Subcutaneous abdominal adipose tissue (tissue), 5 donors: ENCODE measurements around the gene APP.

Source experiments
- H3K27ac ChIP-seq: one replicate; pipeline ENCODE4 v1.7.0; 2013; ENCODE audit warnings: low read depth, mild to moderate bottlenecking, inconsistent platforms, low read length, moderate library complexity
- H3K27me3 ChIP-seq, 5 donors: one replicate each; pipeline ENCODE4 v1.7.0; 2013; ENCODE audit warnings: low read length in 5 of 5, inconsistent platforms in 1 of 5; ENCODE audit not compliant: control insufficient read depth in 5 of 5, insufficient read depth in 4 of 5
- H3K36me3 ChIP-seq, 5 donors: one replicate each; pipeline ENCODE4 v1.7.0; 2013; ENCODE audit warnings: low read length in 5 of 5; ENCODE audit not compliant: control insufficient read depth in 5 of 5, insufficient read depth in 5 of 5
- H3K4me1 ChIP-seq, 5 donors: one replicate each; pipeline ENCODE4 v1.7.0; 2013; ENCODE audit warnings: low read length in 5 of 5, mild to moderate bottlenecking in 3 of 5, moderate library complexity in 1 of 5; ENCODE audit not compliant: control insufficient read depth in 5 of 5, insufficient read depth in 5 of 5
- H3K4me3 ChIP-seq, 5 donors: one replicate each; pipeline ENCODE4 v1.7.0; 2013; ENCODE audit warnings: low read length in 5 of 5, low read depth in 1 of 5
- H3K9ac ChIP-seq, 5 donors: one replicate each; pipeline ENCODE4 v1.7.0; 2013; ENCODE audit warnings: low read length in 5 of 5, mild to moderate bottlenecking in 4 of 5, moderate library complexity in 3 of 5
- H3K9me3 ChIP-seq, 5 donors: one replicate each; pipeline ENCODE4 v1.7.0; 2013; ENCODE audit warnings: low read length in 5 of 5; ENCODE audit not compliant: control insufficient read depth in 5 of 5
- donor health status: healthy.
- donor health status: healthy.
- donor health status: healthy.
- donor health status: healthy.
- donor health status: healthy.

APP gene

GRCh38 chr21:26170471-26171257 lies at the start of gene APP:
TSS of gene APP (minus strand) at chr21:26170770. CDS start at chr21:26170620, 150 bp downstream.
- H3K4me1 ChIP-seq: peaks cover 0 to 46% (median 29%) of the 10 kb centered on the region in 5 donors
- H3K27ac ChIP-seq: peak within 1 kb of the TSS; percentile 89
- no peaks in the 10 kb centered on the region for H3K9me3 ChIP-seq
- H3K36me3 ChIP-seq: no peaks in the 10 kb centered on the region
- no peaks in the 10 kb centered on the region for H3K27me3 ChIP-seq
- H3K4me3 ChIP-seq: peak within 1 kb of the TSS; percentile 93 to 95 (median 94)
- H3K9ac ChIP-seq: peak within 1 kb of the TSS; percentile 63 to 92 (median 81)

- H3K4me3 ChIP-seq: no peak overlapping the region
- H3K9ac ChIP-seq: no peak overlapping the region
- H3K27ac ChIP-seq: no peak overlapping the region
- no peaks in the 10 kb centered on the region for H3K27me3 ChIP-seq
- no peaks in the 10 kb centered on the region for H3K36me3 ChIP-seq
- H3K4me1 ChIP-seq: no peaks in the 10 kb centered on the region
- no peaks in the 10 kb centered on the region for H3K9me3 ChIP-seq
Measured at GRCh38 chr21:26212220-26212619, 41.6 kb upstream of the APP start.

- Histone ChIP-seq H3K4me1 (no peaks in the 10 kb centered on the region), H3K27me3 (no peaks in the 10 kb centered on the region)
Measured at GRCh38 chr21:26210614-26211013, 40.0 kb upstream of the APP start.

DNA sequence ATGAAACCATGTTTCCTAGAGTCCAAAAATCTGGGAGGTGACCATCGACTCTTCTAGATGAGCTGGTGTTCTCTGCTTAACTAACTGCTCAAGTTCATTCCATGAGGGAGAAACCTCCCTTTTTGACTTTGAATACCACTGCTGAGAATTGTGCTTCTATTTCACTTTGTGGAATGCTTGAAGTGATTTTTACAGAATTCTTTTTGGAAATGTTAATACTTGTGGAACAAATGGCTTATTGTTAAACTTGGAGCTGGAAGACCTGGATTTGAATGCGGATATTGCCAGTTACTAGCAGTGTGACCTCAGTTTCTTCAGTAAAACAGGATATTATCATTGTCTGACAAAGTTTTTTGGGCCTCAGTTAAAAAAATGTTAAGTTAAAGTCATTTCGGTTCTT lies 36.5 kb upstream of the APP start:
- Histone ChIP-seq H3K36me3 (no peaks in the 10 kb centered on the region), H3K9ac (no peak overlapping the region), H3K27ac (no peak overlapping the region), H3K27me3 (no peaks in the 10 kb centered on the region), H3K4me3 (no peak overlapping the region), H3K9me3 (no peaks in the 10 kb centered on the region), H3K4me1 (no peaks in the 10 kb centered on the region)

More at GRCh38 chr21:26210614-26211013, 40.0 kb upstream of the APP start:
- H3K27ac ChIP-seq: no peak overlapping the region
- no peak overlapping the region for H3K9ac ChIP-seq
- H3K9me3 ChIP-seq: no peaks in the 10 kb centered on the region
- H3K4me3 ChIP-seq: no peak overlapping the region
- H3K36me3 ChIP-seq: no peaks in the 10 kb centered on the region

GRCh38 chr21:26199456-26199855 lies 28.9 kb upstream of the APP start:
- Histone ChIP-seq H3K4me3 (no peak overlapping the region), H3K27me3 (no peaks in the 10 kb centered on the region), H3K9me3 (no peaks in the 10 kb centered on the region), H3K4me1 (peaks cover 0 to 4% (median 0%) of the 10 kb centered on the region in 5 donors), H3K27ac (no peak overlapping the region), H3K36me3 (no peaks in the 10 kb centered on the region), H3K9ac (no peak overlapping the region)

DNA sequence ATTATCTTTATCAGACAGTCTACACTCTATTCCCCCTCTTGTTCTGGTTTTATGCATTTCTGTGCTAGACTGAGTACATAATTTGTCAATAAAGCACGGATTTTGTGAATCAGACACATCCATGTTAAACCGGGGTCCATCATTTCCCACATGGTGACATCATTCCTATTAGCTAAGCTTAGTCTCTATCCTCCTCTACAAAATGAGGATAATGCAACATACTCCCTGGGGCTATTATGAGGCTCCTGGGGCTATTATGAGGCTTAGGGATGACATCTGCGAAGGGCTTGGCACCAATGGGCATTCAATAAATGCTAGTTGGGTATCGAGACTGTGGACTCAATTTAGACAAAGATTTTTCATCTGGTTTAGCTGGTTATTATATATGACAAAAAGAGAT lies 25.1 kb upstream of the APP start:
- Histone ChIP-seq H3K4me1 (peaks cover 0 to 4% (median 0%) of the 10 kb centered on the region in 5 donors), H3K9me3 (no peaks in the 10 kb centered on the region)

GRCh38 chr21:26194811-26195251 lies 24.3 kb upstream of the APP start:
- Histone ChIP-seq H3K9me3 (no peaks in the 10 kb centered on the region), H3K4me3 (peak overlapping the region in 1 of 5 donors; percentile 19), H3K27ac (no peak overlapping the region), H3K27me3 (no peaks in the 10 kb centered on the region), H3K36me3 (no peaks in the 10 kb centered on the region), H3K4me1 (peaks cover 0 to 4% (median 0%) of the 10 kb centered on the region in 5 donors), H3K9ac (no peak overlapping the region)

More for the DNA sequence above, 25.1 kb upstream of the APP start:
- Histone ChIP-seq H3K4me3 (no peak overlapping the region), H3K27ac (no peak overlapping the region), H3K36me3 (no peaks in the 10 kb centered on the region), H3K27me3 (no peaks in the 10 kb centered on the region), H3K9ac (no peak overlapping the region)

GRCh38 chr21:26194326-26194725 lies 23.8 kb upstream of the APP start:
- peaks cover 0 to 2% (median 0%) of the 10 kb centered on the region in 5 donors for H3K27me3 ChIP-seq
- H3K9me3 ChIP-seq: no peaks in the 10 kb centered on the region
- peaks cover 0 to 4% (median 0%) of the 10 kb centered on the region in 5 donors for H3K4me1 ChIP-seq
- H3K9ac ChIP-seq: no peak overlapping the region
- no peak overlapping the region for H3K27ac ChIP-seq
- no peaks in the 10 kb centered on the region for H3K36me3 ChIP-seq
- no peak overlapping the region for H3K4me3 ChIP-seq

- Histone ChIP-seq H3K4me1 (peaks cover 0 to 4% (median 0%) of the 10 kb centered on the region in 5 donors), H3K27me3 (peaks cover 0 to 4% (median 0%) of the 10 kb centered on the region in 5 donors), H3K36me3 (no peaks in the 10 kb centered on the region), H3K9me3 (no peaks in the 10 kb centered on the region), H3K4me3 (no peak overlapping the region), H3K27ac (no peak overlapping the region), H3K9ac (no peak overlapping the region)
Measured at GRCh38 chr21:26191609-26192008, 21.0 kb upstream of the APP start.

DNA sequence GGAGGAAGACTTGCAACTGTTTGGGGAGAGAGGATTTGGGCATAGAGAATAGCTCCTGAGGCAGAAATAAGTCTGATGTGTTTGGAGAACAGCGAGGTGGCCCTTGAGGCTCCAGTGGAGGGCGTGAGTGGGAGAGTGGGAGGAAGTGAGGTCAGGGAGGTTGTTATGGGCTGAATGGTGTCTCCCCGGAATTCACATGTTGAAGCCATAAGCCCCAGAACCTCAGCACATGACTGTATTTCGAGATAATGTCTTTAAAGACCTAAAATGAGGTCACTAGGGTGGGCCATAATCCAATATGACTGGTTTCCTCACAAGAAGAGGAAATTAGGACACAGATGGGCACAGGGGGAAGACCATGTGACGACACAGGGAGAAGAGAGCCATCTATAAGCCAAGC lies 17.9 kb upstream of the APP start:
- Histone ChIP-seq H3K9ac (no peak overlapping the region), H3K27me3 (peaks cover 0 to 4% (median 0%) of the 10 kb centered on the region in 5 donors), H3K4me3 (no peak overlapping the region)

More for the DNA sequence above, 17.9 kb upstream of the APP start:
- no peaks in the 10 kb centered on the region for H3K36me3 ChIP-seq
- H3K4me1 ChIP-seq: no peaks in the 10 kb centered on the region
- H3K27ac ChIP-seq: no peak overlapping the region
- peaks cover 0 to 12% (median 5%) of the 10 kb centered on the region in 5 donors for H3K9me3 ChIP-seq
